Stimulated activated CD8-positive, alpha-beta memory T cell treated with anti-CD3 and anti-CD28 coated beads, Interleukin-15, amount 100 ng/mL, for 1 hour (primary cell): ENCODE results near the gene CAD.
"Not testable (repeated sequence)": the region's sequence is repeated elsewhere in the genome, so short reads cannot be mapped to it uniquely, and the experiment has no call there.

Experiments used
- DNase-seq: peaks from one replicate; pipeline ENCODE4 v3.0.0-alpha.2; 2020; ENCODE audit warnings: low read depth

The CAD gene

DNA sequence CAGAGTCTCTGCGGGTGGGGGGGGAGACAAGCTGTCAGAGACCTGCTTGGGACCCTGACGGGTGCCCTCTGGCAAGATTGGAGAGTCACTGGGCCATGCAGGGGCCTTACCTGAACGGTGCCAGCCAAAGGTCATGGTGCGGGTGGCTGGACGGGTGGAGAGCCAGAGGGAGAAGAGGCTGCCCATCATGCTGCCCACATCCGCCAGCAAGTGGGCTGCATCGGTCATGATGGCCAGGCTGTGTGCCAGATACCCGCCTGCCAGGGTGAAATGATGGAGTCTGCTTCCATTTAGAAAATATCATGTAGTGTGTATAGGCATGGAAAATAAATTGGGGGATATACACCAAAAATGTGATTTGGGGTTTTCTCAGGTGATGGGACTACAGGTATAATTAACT lies 40.9 kb downstream of the CAD start:
- DNase-seq, result no peak

DNA sequence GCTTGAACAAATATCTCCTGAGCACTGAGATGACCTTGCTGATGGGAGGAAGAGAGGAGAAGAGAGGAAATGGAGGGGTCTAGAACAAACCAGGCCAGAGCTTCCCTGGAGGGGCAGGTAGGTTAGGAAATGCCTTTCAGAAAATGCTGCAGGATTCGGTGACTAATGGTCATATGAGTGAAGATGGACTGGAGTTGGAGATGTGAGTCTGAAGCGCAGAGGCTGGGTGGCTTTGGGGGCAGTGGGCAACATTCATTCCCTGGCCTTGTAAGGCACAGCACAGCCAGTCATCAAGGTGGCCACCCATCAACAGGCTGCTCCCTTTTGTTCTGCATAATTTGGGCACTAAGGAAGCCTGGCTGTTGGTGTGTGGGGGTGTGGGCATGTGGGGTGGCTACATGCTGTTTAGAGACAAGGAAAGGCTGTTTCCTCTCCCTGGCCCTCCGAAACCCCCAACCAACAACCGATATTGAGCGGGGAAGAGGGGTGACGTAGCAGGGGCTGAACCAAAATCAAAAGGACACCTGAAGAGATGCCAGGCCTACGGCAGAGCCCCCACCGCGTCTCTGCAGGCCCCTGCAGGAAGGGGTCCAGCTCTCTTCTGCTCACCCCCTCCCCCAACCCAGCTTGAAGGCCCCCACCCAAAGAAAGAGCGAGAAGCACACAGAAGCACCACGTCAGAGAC lies 44.2 kb downstream of the CAD start:
- no peak for DNase-seq

DNA sequence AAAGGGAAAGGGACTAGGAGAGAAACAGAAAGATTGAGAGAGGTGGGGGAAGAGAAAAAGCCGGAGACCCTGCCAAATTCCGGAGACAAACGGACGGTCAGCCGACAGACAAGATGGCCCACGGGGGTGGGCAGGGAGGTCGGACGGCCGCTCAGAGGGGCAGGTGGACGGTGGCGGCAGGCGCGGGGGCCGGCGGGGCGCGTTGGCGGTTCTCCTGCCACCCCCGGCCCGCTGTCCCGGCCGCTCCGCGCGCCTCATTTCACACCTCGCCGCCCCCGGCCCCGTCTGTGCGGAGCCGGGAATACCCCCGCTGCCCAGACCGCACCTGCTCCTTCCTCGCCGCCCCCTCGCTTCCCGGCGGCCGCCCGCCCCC lies 44.7 kb downstream of the CAD start:
- no peak for DNase-seq

DNA sequence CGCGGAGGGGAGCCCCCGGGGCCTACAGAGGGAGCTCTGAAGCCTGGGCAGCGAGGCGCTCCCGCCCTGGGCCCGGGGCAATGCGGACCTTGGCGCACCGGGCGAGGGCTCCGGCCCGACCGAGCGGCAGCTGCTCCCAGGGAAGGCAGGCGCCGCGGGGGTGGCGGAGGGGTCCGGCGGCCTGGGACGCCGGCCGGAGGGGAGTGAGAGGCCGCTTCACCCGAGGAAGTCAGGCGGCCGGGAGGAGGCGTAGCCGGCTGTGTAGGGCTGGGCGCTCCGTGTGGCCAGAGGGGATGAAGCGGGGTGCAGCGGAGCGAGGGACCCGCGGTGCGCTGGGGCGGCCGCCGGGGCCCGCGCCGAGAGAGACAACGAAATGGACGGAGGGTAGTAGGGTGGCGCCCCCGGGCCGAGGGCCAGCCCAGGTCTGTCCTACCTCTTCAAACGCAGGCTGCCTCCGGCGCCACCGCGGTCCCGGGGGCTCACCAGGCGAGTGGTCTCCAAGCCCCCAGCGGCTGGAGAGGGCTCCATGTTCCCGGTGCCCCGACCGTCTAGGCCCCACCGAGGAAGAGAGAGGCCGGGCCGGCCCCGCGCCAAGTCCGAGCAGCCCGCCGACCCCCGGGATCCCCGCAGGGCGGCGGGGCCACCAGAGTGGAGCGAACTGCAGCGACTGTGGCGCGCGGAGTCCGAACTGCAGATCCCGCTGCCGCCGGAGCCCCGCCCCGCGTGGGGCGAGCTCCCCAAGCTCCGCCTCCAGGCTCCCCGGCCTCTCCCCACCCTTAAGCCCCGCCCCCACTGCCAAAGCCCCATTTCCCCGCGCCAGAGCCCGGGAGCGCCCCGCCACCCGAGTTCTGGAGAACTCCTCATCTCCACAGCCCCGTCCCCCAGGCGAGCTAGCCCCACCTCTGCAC lies 45.5 kb downstream of the CAD start, which contains the start of gene SLC30A3:
Gene SLC30A3, minus strand, starts transcription at position 669 of the 908 bp plus-strand sequence. Its CDS starts 141 bp downstream, at position 528.
- peak; percentile 35 for DNase-seq

DNA sequence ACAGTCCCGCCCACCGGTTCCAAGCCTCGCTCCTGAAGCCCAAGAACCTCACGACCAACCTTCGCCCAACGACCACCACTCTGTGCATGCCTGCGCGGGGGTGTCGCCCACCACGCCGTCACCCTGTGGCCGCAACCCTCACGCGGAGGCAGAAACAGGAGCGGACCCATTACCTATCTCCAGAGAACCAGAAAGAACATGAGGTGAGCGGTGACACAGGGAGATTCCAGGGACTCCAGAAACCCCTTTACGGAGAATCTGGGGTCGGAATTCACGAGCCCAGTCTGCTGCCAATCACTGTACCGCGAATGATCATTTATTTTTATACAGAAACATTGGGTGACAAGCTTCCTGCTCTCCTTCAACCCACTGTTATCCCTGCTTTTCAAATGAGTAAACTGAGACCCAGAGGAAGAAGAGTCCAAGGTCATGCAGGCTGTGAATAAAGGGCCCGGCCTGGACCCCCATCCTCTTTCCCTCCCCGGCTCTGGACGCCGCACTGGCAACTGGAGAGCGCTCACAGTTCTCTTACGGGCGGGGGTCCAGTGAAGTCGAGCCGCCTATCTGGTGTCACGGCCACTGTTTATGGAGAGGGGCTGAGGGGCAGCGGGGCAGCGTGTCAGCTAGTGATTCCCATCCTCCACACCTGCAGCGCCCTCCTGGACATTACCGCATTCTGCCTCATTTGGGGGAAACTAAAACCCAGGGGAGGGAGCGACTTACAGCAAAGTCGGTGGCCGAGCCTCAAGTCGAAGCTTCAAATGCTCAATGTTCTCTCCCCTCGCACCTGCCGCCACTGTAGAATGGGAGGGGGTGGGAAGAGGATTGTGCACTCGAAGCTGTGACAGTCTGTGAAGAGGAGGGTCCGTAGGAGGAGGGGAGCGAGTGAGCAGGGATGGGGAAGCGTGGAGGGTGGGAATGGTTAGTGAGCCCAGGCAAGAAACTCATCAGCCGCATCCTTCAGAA lies 46.4 kb downstream of the CAD start:
- DNase-seq, result no peak

DNA sequence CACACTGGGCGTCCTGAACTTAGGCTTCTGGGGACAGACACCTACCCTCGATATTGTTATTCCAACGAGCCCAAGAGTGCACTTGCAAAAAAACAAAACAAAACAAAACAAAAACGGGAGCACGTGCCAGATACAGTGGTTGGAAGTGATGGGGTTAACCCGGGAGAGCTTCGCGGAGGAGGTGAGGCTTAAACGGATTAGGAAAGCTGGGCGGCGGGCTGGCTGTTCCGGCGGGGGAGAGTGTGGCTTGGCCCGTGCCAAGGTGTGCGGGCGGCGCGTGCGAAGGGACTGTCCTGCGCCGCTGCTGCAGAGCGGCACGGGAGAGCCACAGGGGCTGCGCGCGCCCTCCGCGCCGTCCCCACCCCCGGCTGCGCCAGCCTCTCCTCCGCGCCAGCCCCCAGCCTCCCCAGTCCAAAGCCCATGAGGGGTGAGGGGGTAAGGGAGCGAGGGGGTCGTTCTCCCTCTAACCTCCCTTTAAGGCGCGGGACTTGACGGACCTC lies 47.1 kb downstream of the CAD start:
- no peak for DNase-seq

DNA sequence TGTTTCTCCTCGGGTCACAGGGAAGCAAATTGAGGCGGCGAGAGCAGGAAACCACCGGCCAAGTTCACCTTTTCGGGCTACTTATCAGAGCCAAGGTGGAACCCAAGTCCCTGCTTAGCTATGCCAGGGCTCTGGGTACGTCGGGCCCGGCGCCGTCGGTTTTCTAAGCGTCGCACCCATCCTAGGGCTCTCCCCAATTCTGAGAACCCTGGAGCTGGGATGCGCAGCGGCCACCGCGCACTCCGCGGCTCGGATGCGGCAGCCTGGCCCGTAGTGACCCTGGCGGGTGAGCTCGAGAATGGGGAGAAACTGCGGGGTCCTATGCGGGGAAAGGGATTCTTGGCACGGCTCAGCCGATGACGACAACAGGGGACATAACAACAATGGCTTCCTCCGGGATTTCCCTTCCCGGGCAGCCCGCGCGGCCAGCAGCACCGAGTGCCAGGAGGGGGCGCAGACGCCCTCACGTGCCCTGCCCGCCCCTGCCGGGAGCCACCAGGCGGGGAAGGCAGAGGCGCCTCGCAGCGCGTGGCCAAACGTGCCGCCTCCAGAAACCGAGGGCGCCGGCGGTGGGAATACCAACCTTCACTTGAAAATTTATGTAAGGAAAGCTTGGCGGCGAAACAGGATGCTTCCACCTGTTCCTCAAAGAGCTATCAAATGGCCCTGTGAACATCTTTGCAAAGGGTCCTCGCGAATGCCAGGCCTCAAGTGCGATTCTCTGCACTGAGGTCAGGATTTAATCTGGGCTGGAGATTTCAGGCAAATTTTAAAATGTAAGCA lies 47.8 kb downstream of the CAD start:
- DNase-seq, result peak; percentile 26

DNA sequence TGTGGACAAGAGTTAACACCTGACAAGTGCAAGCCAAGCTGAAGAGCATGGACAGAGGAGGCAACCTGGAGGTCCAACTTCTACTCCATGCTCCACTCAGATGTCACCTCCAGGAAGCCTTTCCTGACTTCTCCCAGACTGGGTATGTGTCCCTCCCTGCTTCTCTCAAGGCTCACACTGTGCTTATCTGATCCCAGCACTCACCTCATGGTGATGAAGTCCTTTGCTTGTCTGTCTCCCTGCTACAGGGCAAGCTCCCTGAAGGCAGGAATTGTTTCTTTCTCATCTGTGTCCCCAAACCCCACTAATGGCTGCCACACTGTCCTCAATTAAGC lies 48.3 kb downstream of the CAD start:
- DNase-seq, result no peak

DNA sequence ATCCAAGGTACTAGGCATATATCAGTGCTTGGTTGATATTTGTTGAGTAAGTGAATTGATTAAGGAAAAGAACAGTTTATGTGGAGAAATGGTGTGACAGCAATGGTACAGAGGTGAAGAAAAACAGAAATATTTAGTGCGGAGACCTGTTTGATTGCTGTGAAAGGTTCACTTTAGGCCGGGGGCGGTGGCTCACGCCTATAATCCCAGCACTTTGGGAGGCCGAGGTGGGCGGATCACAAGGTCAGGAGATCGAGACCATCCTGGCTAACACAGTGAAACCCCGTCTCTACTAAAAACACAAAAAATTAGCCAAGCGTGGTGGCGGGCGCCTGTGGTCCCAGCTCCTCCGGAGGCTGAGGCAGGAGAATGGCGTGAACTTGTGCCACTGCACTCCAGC lies 51.1 kb downstream of the CAD start:
- not testable (repeated sequence) for DNase-seq

DNA sequence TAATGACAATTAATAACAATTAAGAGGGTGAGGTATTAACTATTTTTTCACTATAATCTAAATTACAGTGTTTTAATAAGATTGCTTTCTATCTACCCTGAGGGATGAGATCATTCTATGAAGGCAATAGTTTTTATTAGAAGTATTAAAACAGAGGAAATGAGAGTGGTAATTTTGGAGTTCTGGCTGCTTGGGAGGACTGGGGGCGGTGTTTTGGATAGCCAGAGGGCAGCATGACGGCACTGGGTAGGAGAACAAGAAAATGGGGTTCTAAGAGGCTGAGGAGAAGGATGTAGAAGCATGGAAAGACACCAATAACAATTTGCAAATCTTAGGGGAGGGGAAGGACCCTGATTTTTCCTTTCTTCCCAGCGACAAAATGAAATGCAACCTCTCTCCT lies 53.0 kb downstream of the CAD start:
- no peak for DNase-seq

DNA sequence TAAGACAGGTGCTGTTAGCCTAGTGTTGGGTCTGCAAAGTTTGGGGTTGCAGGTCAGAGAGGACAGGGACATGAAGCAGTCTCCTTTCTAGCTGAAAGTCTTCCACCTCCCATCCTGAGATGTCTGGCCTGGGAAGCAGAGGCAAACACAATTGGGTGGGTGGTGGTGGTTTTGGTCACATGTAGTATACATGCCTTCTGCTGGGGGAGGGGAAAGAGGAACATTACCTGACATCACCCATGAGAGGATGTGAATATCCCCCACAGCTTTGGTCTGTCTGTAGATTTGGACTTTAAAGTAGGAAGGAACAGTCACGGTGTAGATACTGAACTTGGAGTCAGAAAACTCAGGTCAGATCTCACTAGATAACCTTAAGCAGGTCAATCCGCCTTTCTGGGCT lies 53.5 kb downstream of the CAD start:
- no peak for DNase-seq

DNA sequence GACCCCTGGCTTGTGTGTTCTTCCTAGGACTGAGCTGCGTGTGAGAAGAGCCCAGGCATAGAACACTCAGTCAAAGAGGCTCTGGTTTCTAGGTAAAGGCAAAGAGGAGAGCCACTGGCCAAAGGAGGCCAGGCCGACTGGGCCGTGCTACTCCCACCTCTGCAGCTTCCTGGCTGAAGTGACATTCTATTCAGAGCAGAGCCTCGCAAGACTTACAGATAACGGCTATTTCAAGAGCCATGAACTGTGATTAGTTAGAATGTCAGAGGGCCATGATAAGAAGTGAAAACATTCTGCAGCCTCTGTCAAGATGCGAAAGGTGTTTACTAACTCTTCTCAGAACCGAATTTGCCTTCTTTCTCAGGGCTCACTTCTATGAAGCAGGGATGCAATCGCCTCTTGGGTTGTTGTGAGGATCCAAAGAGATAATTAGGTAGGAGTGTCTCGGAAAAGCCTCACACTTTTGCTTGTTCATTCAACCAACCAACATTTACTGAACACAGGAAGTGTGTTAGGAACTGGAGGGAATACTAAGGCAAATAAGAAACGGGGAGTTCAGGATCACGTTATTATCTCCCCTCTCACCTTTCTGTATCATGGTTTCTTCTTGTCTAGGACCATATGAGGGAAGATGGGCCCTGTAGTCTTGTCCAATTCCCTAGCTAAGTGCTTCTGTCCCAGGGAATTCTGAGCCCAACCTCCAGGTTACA lies 54.6 kb downstream of the CAD start:
- no peak for DNase-seq

DNA sequence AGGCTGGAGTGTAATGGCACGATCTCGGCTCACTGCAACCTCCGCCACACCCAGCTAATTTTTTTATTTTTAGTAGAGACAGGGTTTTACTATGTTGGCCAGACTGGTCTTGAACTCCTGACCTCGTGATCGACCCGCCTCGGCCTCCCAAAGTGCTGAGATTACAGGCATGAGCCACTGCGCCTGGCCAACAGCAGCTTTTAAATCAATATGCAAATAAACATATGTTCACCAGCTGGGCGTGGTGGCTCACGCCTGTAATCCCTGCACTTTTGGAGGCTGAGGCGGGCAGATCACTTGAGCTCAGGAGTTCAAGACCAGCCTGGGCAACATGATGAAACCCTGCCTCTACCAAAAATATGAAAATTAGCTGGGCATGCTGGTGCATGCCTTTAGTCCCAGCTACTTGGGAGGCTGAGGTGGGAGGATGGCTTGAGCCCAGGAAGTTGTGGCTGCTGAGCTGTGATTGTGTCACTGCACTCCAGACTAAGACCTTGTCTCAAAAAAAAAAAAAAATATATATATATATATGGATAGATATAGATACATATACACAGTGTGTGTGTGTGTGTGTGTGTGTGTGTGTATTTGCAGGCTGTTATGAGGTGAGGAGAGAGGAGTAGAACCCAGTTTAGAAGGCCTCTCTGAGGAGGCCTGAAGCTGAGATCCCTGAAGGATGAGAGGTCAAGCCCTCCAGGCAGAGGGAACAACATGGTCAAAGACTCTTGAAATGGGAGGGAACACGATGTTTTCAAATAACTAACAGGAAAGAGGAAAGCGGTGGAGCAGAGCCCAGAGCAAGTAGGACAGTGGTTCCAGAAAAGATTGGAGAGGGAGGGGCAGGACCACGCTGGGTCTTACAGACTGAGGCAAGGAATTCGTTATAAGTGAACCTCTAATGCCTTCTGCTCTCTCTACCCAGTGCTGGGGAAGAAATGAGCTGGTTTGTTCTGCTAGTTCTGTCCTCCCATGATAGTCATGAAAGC lies 55.7 kb downstream of the CAD start:
- not testable (repeated sequence) for DNase-seq

DNA sequence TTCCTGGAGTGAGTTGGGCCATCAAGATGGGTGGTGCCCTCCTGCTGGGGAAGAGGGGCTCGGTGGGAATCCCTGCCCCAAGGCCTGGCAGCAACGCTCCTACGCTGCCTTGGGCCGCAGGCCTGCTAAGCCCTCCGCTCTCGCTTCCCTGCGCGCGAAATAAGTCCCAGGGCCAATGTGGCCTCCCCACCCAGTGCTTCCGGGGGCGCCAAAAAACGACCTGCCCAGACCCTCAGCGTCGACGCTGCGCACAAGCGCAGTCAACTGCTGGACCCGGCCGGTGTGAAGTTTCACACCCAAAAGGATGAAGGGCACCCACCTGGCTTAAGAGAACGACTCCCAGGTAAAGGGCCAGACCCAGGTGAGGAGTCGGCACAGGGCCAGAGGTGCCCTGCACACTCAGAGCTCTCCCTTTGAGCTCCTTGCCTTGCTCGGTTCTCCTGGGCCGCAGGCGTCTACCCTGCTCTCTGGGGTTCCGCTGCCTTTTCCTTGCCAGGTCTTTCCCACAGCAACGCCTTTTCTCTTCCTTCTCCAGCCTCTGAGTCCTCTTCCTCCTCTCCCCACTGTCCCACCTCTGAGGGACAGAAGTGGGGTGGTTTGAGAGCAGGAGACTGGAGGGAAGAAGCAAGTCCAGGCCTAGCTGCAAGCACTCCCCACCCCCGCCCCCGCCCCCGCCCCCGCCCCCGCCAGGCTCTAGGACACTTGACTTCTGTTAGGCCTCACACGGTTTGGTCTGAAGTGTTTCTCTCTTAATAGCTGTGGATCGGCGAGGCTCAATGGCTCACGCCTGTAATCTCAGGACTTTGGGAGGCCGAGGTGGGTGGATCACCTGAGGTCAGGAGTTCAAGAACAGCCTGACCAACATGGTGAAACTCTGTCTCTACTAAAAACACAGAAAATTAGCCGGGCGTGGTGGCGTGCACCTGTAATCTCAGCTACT lies 58.3 kb downstream of the CAD start, which contains the start of gene DNAJC5G:
Gene DNAJC5G, plus strand, starts transcription at position 223 of the 940 bp plus-strand sequence. CDS start 1,296 bp downstream, outside the sequence.
- no peak for DNase-seq

DNA sequence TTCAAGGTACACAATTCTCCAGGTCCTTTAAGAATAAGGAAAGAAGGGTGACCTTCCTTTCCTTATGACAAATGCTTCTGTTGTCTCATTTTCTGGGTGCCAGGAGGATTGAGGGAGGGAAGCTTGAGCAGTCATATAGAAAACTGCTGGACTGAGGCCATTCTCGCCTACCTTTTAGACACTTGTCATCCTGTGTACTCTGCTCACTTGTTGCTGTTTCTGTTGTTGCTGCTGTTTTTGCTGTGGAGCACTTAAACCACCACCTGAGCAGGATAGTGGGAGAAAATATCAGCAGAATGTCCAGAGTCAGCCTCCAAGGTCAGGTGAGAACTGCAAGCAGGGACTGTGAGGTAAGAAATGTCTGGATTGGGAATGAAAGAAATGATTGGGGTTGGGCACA lies 60.8 kb downstream of the CAD start:
- no peak for DNase-seq

DNA sequence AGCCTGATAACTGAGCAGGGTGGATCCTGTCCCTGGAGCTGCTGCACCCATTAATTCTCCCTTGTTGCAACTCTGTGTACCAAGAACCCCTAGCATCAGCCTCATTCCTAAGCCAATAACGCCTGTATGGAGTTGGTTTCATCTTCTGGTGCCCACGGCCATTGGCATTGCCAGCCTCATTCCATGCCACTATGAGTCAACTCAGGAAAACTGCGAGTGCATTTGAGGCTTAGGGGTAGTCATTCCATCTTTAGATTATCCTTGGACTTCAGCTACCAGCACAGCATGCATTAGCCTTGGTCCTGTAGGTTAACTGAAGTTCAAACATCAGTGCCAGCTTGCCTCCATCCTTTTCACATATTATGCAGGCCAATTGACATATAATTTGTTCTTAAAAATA lies 63.7 kb downstream of the CAD start:
- no peak for DNase-seq

DNA sequence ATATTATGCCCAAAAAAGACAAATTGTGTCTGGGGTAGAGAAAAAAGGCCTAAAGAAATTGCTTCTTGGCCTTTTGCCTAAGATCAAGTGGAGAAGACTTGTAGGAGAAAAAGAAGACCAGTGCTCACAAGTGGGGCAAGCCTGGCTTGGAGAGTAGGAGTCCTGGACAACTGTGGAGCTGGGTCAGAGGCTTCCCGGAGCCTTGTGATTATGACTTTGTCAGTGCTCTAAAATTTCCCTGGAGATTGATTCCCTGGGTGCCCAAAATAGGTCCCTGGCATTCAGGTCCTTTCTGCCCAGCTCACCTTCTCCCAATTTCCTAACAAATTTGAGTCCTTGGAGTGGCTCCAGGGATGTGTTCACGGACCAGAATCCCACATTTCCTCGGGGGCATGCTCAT lies 64.3 kb downstream of the CAD start:
- no peak for DNase-seq
